Loucy (cell line): ENCODE results near the gene PRELID1.

ENCODE experiments used
- EZH2phosphoT487 ChIP-seq: fragments of 200-600 bp; IDR thresholded peaks from 2 replicates; pipeline ENCODE4 v1.6.1; 2018; ENCODE audit warnings: antibody characterized with exemption, mild to moderate bottlenecking, moderate library complexity, borderline replicate concordance
- TF ChIP-seq, protein P1 (sequence below): fragments of 200-600 bp; sonication (generic); conservative IDR thresholded peaks from 2 replicates; pipeline ENCODE4 v1.5.1; 2014; ENCODE audit warnings: mild to moderate bottlenecking, antibody characterized with exemption, low read length

DNA sequence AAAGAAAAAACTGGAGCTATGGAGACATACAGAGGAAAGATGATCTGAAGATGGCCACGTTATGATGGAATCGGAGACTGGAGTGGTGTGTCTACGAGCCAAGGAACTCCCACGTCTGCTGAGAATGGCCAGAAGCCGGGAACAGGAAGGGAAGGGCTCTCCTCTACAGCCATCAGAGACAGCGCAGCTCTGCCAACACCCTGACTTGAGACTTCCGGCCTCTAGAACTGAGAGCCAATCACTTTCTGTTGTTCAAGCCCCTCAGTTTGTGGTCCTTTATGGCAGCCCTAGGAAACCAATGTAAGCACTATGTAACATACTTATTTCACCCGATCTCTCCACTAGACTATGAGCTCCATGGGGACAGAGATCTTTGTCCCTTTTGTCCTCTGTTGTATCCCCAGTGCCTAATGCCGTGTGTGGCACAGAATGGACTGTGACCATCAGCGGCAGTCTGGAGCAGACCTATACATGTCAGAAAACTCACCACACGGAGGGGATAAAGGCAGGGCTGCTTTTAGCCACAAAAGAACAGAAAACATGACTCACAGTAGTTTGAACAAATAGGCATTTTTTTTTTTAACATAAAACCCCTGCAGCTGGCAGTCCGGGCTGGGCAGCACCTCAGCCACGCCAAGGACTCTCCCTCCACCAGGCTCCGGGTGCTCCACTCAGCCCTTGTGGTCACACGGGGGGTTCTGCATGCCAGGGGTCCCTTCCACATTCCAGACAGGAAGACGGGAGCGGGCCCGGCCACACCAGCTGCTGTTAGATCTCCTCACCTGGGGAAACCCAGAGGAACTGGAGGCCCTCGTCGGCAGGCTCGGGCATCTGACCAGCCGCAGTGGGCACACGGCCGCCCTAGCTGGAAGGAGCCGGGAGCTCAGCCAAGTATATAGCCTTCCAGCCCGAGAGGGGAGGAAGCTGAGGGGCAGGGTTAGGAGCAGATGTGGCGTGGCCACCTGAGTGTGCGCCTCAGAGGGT, 24.2 kb downstream of the PRELID1 start:
- TF ChIP-seq, protein P1, sequence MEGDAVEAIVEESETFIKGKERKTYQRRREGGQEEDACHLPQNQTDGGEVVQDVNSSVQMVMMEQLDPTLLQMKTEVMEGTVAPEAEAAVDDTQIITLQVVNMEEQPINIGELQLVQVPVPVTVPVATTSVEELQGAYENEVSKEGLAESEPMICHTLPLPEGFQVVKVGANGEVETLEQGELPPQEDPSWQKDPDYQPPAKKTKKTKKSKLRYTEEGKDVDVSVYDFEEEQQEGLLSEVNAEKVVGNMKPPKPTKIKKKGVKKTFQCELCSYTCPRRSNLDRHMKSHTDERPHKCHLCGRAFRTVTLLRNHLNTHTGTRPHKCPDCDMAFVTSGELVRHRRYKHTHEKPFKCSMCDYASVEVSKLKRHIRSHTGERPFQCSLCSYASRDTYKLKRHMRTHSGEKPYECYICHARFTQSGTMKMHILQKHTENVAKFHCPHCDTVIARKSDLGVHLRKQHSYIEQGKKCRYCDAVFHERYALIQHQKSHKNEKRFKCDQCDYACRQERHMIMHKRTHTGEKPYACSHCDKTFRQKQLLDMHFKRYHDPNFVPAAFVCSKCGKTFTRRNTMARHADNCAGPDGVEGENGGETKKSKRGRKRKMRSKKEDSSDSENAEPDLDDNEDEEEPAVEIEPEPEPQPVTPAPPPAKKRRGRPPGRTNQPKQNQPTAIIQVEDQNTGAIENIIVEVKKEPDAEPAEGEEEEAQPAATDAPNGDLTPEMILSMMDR, result no peak
- no peak for TF ChIP-seq EZH2phosphoT487
